Iris pigment epithelial cell (primary cell): Measurements from ENCODE around the gene STPG3.

Experiments used
- DNase-seq: peaks from one replicate; pipeline ENCODE4 v3.0.0-alpha.2; 2011; ENCODE audit warnings: low read depth

STPG3 gene

GRCh38 chr9:137222190-137223077 lies 28.7 kb upstream of the STPG3 start, which contains the start of gene RNF208:
Gene RNF208 (minus strand): TSS chr9:137222240. CDS start chr9:137221212, 1,028 bp downstream.
- no peak for DNase-seq

- peak; percentile 96 for DNase-seq
These were observed 27.8 kb upstream of the STPG3 start for GRCh38 chr9:137223078-137223970.

GRCh38 chr9:137224830-137225694 lies 26.0 kb upstream of the STPG3 start, which contains the start of gene CYSRT1:
Gene CYSRT1 (plus strand): TSS chr9:137225174. CDS start chr9:137225622, 448 bp downstream.
- DNase-seq = no peak

GRCh38 chr9:137225699-137226331 lies 25.3 kb upstream of the STPG3 start:
- no peak for DNase-seq

- DNase-seq = no peak
These were observed 24.6 kb upstream of the STPG3 start for GRCh38 chr9:137226338-137227053.

- peak; percentile 61 for DNase-seq
These were observed 23.8 kb upstream of the STPG3 start, which contains the start of gene RNF224 for GRCh38 chr9:137227054-137227852. Gene RNF224 (plus strand): TSS chr9:137227502. CDS start chr9:137228336, 834 bp downstream.

- DNase-seq = no peak
These were observed 23.1 kb upstream of the STPG3 start for GRCh38 chr9:137227853-137228505.

GRCh38 chr9:137228506-137228967 lies 22.5 kb upstream of the STPG3 start:
- DNase-seq = no peak

- no peak for DNase-seq
These were observed 21.9 kb upstream of the STPG3 start for GRCh38 chr9:137228968-137229896.

- DNase-seq = no peak
These were observed 21.0 kb upstream of the STPG3 start for GRCh38 chr9:137229903-137230704.

- no peak for DNase-seq
These were observed 20.2 kb upstream of the STPG3 start, which contains the start of gene SLC34A3 for GRCh38 chr9:137230705-137231371. Gene SLC34A3 (plus strand): TSS chr9:137230901. CDS start chr9:137231703, 802 bp downstream.

GRCh38 chr9:137231372-137232039 lies 19.6 kb upstream of the STPG3 start:
- DNase-seq = no peak

- DNase-seq = no peak
These were observed 19.0 kb upstream of the STPG3 start for GRCh38 chr9:137232101-137232500.

- no peak for DNase-seq
These were observed 18.6 kb upstream of the STPG3 start for GRCh38 chr9:137232510-137232909.

- no peak for DNase-seq
These were observed 17.7 kb upstream of the STPG3 start for GRCh38 chr9:137233143-137233980.
